ENCODE measurements around the gene LARGE1. TPM values are rescaled to one million over a fixed set of nuclear protein-coding genes. Genes with fewer than 3 reads are reported as not detected.
A peak's percentile ranks its signal among the peaks of the same experiment; 100 is the strongest.

Gene LARGE1
- total and polyA plus RNA-seq, 2 donors (not counting 1 experiment from before 2014, with no cell fraction given), result 14.1 to 19.2 TPM

DNA sequence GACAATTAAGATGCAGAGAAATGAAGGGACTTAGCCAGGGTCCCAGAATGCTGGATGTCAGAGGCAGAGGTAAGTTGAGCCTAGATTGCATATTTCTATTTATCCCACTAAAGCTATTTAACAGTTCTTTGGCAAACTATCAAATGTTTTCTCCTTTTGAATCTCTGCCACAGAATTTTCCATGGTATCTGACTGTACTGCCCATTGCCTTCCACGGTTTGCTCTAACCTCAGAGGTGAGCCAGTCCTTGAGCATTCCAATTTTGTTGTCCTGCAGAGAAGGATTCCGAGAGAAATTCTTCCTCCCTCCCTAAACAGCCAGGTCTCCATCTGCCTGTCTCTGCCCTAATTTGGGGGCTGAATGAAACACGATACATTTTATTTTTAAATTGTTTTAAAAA, 493.8 kb downstream of the LARGE1 start:
- Histone ChIP-seq H3K4me2 (ENCODE audit: extremely low read depth, insufficient read depth, low read length) (no peak overlapping the region), H3K9me3 (ENCODE audit: control insufficient read depth, insufficient read depth, low read depth, low read length) (no peaks in the 10 kb centered on the region), H3K9ac (ENCODE audit: insufficient read depth, low read length) (no peak overlapping the region), H3K27ac (ENCODE audit: insufficient read depth, low read length) (no peak overlapping the region), H2AFZ (ENCODE audit: low read length) (no peak overlapping the region), H3K27me3 (ENCODE audit: control insufficient read depth, insufficient read depth, low read length) (no peaks in the 10 kb centered on the region), H3K4me3 (replicated peaks in 1 of 4; ENCODE audit: control extremely low read depth in 1 of 4, insufficient read depth in 1 of 4, low read depth in 3 of 4, low read length in 4 of 4) (no peak overlapping the region), H3K36me3 (ENCODE audit: control insufficient read depth, insufficient read depth, low read length) (no peaks in the 10 kb centered on the region), H3K4me1 (ENCODE audit: control insufficient read depth, extremely low read depth, insufficient read depth, low read length) (no peaks in the 10 kb centered on the region), H3K79me2 (ENCODE audit: control insufficient read depth, insufficient read depth, low read length) (no peaks in the 10 kb centered on the region), H4K20me1 (ENCODE audit: control insufficient read depth, extremely low read depth, insufficient read depth, low read length) (no peaks in the 10 kb centered on the region)
- TF ChIP-seq, protein P1, sequence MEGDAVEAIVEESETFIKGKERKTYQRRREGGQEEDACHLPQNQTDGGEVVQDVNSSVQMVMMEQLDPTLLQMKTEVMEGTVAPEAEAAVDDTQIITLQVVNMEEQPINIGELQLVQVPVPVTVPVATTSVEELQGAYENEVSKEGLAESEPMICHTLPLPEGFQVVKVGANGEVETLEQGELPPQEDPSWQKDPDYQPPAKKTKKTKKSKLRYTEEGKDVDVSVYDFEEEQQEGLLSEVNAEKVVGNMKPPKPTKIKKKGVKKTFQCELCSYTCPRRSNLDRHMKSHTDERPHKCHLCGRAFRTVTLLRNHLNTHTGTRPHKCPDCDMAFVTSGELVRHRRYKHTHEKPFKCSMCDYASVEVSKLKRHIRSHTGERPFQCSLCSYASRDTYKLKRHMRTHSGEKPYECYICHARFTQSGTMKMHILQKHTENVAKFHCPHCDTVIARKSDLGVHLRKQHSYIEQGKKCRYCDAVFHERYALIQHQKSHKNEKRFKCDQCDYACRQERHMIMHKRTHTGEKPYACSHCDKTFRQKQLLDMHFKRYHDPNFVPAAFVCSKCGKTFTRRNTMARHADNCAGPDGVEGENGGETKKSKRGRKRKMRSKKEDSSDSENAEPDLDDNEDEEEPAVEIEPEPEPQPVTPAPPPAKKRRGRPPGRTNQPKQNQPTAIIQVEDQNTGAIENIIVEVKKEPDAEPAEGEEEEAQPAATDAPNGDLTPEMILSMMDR (conservative IDR thresholded peaks at IDR 0.05 in 1 of 2, IDR thresholded peaks at IDR 0.05 in 1 of 2; ENCODE audit: low read depth in 1 of 2, low read length in 2 of 2), result no peak
- TF ChIP-seq EZH2 (IDR thresholded peaks at IDR 0.05; ENCODE audit: low read length, missing control alignments), result no peak
- DNase-seq (ENCODE audit: low read depth in 2 of 2), result peak in 1 of 2 donors; percentile 63

GRCh38 chr22:33421859-33422258, 498.4 kb downstream of the LARGE1 start:
- Histone ChIP-seq H3K4me3 (replicated peaks in 1 of 4; ENCODE audit: control extremely low read depth in 1 of 4, insufficient read depth in 1 of 4, low read depth in 3 of 4, low read length in 4 of 4) (no peak overlapping the region), H3K36me3 (ENCODE audit: control insufficient read depth, insufficient read depth, low read length) (no peaks in the 10 kb centered on the region), H3K4me2 (ENCODE audit: extremely low read depth, insufficient read depth, low read length) (no peak overlapping the region), H3K4me1 (ENCODE audit: control insufficient read depth, extremely low read depth, insufficient read depth, low read length) (no peaks in the 10 kb centered on the region), H3K79me2 (ENCODE audit: control insufficient read depth, insufficient read depth, low read length) (no peaks in the 10 kb centered on the region), H4K20me1 (ENCODE audit: control insufficient read depth, extremely low read depth, insufficient read depth, low read length) (no peaks in the 10 kb centered on the region), H3K27me3 (ENCODE audit: control insufficient read depth, insufficient read depth, low read length) (no peaks in the 10 kb centered on the region), H3K9me3 (ENCODE audit: control insufficient read depth, insufficient read depth, low read depth, low read length) (no peaks in the 10 kb centered on the region), H3K9ac (ENCODE audit: insufficient read depth, low read length) (no peak overlapping the region), H3K27ac (ENCODE audit: insufficient read depth, low read length) (no peak overlapping the region), H2AFZ (ENCODE audit: low read length) (no peak overlapping the region)
- DNase-seq (ENCODE audit: low read depth in 2 of 2), result no peak
- no peak for TF ChIP-seq EZH2 (IDR thresholded peaks at IDR 0.05; ENCODE audit: low read length, missing control alignments)
- TF ChIP-seq, protein P1 (conservative IDR thresholded peaks at IDR 0.05 in 1 of 2, IDR thresholded peaks at IDR 0.05 in 1 of 2; ENCODE audit: low read depth in 1 of 2, low read length in 2 of 2), result no peak

- Histone ChIP-seq H2AFZ (ENCODE audit: low read length) (no peak overlapping the region), H3K27ac (ENCODE audit: insufficient read depth, low read length) (no peak overlapping the region), H3K4me1 (ENCODE audit: control insufficient read depth, extremely low read depth, insufficient read depth, low read length) (no peaks in the 10 kb centered on the region), H3K27me3 (ENCODE audit: control insufficient read depth, insufficient read depth, low read length) (no peaks in the 10 kb centered on the region), H3K4me2 (ENCODE audit: extremely low read depth, insufficient read depth, low read length) (no peak overlapping the region), H4K20me1 (ENCODE audit: control insufficient read depth, extremely low read depth, insufficient read depth, low read length) (no peaks in the 10 kb centered on the region), H3K79me2 (ENCODE audit: control insufficient read depth, insufficient read depth, low read length) (no peaks in the 10 kb centered on the region), H3K9me3 (ENCODE audit: control insufficient read depth, insufficient read depth, low read depth, low read length) (no peaks in the 10 kb centered on the region), H3K9ac (ENCODE audit: insufficient read depth, low read length) (no peak overlapping the region), H3K4me3 (replicated peaks in 1 of 4; ENCODE audit: control extremely low read depth in 1 of 4, insufficient read depth in 1 of 4, low read depth in 3 of 4, low read length in 4 of 4) (no peak overlapping the region), H3K36me3 (ENCODE audit: control insufficient read depth, insufficient read depth, low read length) (no peaks in the 10 kb centered on the region)
- TF ChIP-seq EZH2 (IDR thresholded peaks at IDR 0.05; ENCODE audit: low read length, missing control alignments), result no peak
- TF ChIP-seq, protein P1 (conservative IDR thresholded peaks at IDR 0.05 in 1 of 2, IDR thresholded peaks at IDR 0.05 in 1 of 2; ENCODE audit: low read depth in 1 of 2, low read length in 2 of 2), result no peak
- DNase-seq (ENCODE audit: low read depth in 2 of 2), result no peak
Measured at GRCh38 chr22:33418484-33418883, 501.8 kb downstream of the LARGE1 start.

All from fibroblast of lung (primary cell).